Liver (tissue), 3 donors: Measurements from ENCODE around the gene VNN1.

Experiments
- CTCF ChIP-seq: fragments of 150-350 bp; IDR thresholded peaks from 2 replicates; pipeline ENCODE4 v1.5.1; 2017; ENCODE audit warnings: improper control_type of control experiment, low read depth, low read length; ENCODE audit not compliant: missing input control
- EGR1 ChIP-seq, 2 donors: IDR thresholded peaks; 2 replicates each; pipeline ENCODE4 v1.6.1; 2016 to 2018; ENCODE audit warnings: antibody characterized with exemption in 2 of 2, low read depth in 2 of 2
- donor health status: healthy.
- donor health status: healthy.

DNA sequence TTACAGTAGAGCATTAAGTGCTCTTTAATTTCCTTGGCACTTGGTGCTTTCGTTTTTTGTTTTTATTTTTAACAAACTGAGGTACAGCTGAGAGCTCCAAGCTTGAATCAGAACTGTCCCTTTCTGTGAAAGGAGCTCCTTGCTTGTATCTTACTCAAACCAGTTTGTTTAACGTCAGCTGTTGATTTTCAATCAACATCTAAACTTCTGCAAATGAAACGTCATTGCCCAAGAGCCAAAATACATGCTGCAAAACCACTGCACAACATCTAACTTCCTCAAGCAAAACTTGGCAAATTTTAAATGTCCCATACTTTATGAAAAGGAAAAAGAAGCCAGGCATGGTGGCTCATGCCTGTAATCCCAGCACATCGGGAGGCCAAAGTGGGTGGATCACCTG is 28.6 kb upstream of the VNN1 start:
- TF ChIP-seq EGR1 (IDR thresholded peaks at IDR 0.05; ENCODE audit: low read depth in 2 of 2) = no peak
- no peak for TF ChIP-seq CTCF
